KMS-11 (cell line): ENCODE measurements around the gene AADACL4.

Experiments
- H2AFZ ChIP-seq: fragments of 200-600 bp; sonication (generic); 2 replicates; pipeline ENCODE4 v1.6.1; 2016; ENCODE audit warnings: antibody characterized with exemption, mixed run types, low read depth
- H3K27ac ChIP-seq: fragments of 200-600 bp; sonication (generic); 2 replicates; pipeline ENCODE4 v1.6.1; 2016; ENCODE audit warnings: mild to moderate bottlenecking, mixed run types
- H3K27me3 ChIP-seq: fragments of 200-600 bp; sonication (generic); 2 replicates; pipeline ENCODE4 v1.6.1; 2017; ENCODE audit warnings: mild to moderate bottlenecking, low read depth, mixed run types, moderate library complexity; ENCODE audit not compliant: insufficient read depth
- H3K36me3 ChIP-seq: fragments of 200-600 bp; sonication (generic); 2 replicates; pipeline ENCODE4 v1.6.1; 2017; ENCODE audit warnings: mild to moderate bottlenecking, mixed run types; ENCODE audit not compliant: insufficient read depth
- H3K4me1 ChIP-seq: fragments of 200-600 bp; sonication (generic); 2 replicates; pipeline ENCODE4 v1.6.1; 2016; ENCODE audit warnings: mild to moderate bottlenecking, low read depth, mixed run types; ENCODE audit not compliant: poor library complexity, severe bottlenecking
- H3K4me2 ChIP-seq: fragments of 200-600 bp; sonication (generic); 2 replicates; pipeline ENCODE4 v1.7.0; 2016; ENCODE audit warnings: mild to moderate bottlenecking, mixed run types
- H3K4me3 ChIP-seq: fragments of 200-600 bp; sonication (generic); IDR thresholded peaks from 2 replicates; pipeline ENCODE4 v1.6.1; 2017; ENCODE audit warnings: low read depth, low read length, mixed read lengths; ENCODE audit not compliant: insufficient read depth
- H3K79me2 ChIP-seq: fragments of 200-600 bp; sonication (generic); 2 replicates; pipeline ENCODE4 v1.6.1; 2016; ENCODE audit warnings: low read depth, mixed run types; ENCODE audit not compliant: insufficient read depth
- H3K9ac ChIP-seq: fragments of 200-600 bp; sonication (generic); 2 replicates; pipeline ENCODE4 v1.6.1; 2016; ENCODE audit warnings: mild to moderate bottlenecking, mixed run types
- H4K20me1 ChIP-seq: fragments of 200-600 bp; sonication (generic); 2 replicates; pipeline ENCODE4 v1.6.1; 2016; ENCODE audit warnings: mild to moderate bottlenecking, mixed run types; ENCODE audit not compliant: insufficient read depth
- CTCF ChIP-seq: fragments of 200-600 bp; sonication (generic); conservative IDR thresholded peaks from 2 replicates; pipeline ENCODE4 v1.6.1; 2017; ENCODE audit warnings: low read depth, mild to moderate bottlenecking, antibody characterized with exemption, low read length, moderate library complexity, mixed read lengths

AADACL4 gene

GRCh38 chr1:12603224-12603623, 40.7 kb upstream of the AADACL4 start:
- H3K36me3 ChIP-seq = no peaks in the 10 kb centered on the region
- H2AFZ ChIP-seq = no peak overlapping the region
- H3K4me2 ChIP-seq = no peak overlapping the region
- TF ChIP-seq CTCF = no peak
- no peak overlapping the region for H3K27ac ChIP-seq
- H3K27me3 ChIP-seq = no peaks in the 10 kb centered on the region
- H4K20me1 ChIP-seq = no peaks in the 10 kb centered on the region
- H3K4me1 ChIP-seq = no peaks in the 10 kb centered on the region
- no peak overlapping the region for H3K4me3 ChIP-seq
- no peak overlapping the region for H3K9ac ChIP-seq
- no peaks in the 10 kb centered on the region for H3K79me2 ChIP-seq

- Histone ChIP-seq H2AFZ (no peak overlapping the region), H3K27me3 (no peaks in the 10 kb centered on the region), H3K4me2 (no peak overlapping the region), H3K79me2 (no peaks in the 10 kb centered on the region), H3K36me3 (no peaks in the 10 kb centered on the region), H4K20me1 (no peaks in the 10 kb centered on the region), H3K27ac (no peak overlapping the region), H3K4me1 (no peaks in the 10 kb centered on the region), H3K9ac (no peak overlapping the region), H3K4me3 (no peak overlapping the region)
- TF ChIP-seq CTCF = no peak
Measured at GRCh38 chr1:12604114-12604874, 39.6 kb upstream of the AADACL4 start.

- no peak overlapping the region for H3K4me2 ChIP-seq
- H3K79me2 ChIP-seq = no peaks in the 10 kb centered on the region
- no peaks in the 10 kb centered on the region for H4K20me1 ChIP-seq
- H2AFZ ChIP-seq = no peak overlapping the region
- no peak for TF ChIP-seq CTCF
- H3K4me1 ChIP-seq = no peaks in the 10 kb centered on the region
- H3K27me3 ChIP-seq = no peaks in the 10 kb centered on the region
- H3K36me3 ChIP-seq = no peaks in the 10 kb centered on the region
- no peak overlapping the region for H3K27ac ChIP-seq
- no peak overlapping the region for H3K9ac ChIP-seq
- no peak overlapping the region for H3K4me3 ChIP-seq
Measured at GRCh38 chr1:12604986-12605385, 38.9 kb upstream of the AADACL4 start.

GRCh38 chr1:12607263-12607662, 36.6 kb upstream of the AADACL4 start:
- TF ChIP-seq CTCF = no peak
- no peak overlapping the region for H3K27ac ChIP-seq
- no peaks in the 10 kb centered on the region for H3K79me2 ChIP-seq
- no peak overlapping the region for H2AFZ ChIP-seq
- H3K4me2 ChIP-seq = no peak overlapping the region
- H3K4me1 ChIP-seq = no peaks in the 10 kb centered on the region
- no peak overlapping the region for H3K4me3 ChIP-seq
- no peak overlapping the region for H3K9ac ChIP-seq
- H3K36me3 ChIP-seq = no peaks in the 10 kb centered on the region
- no peaks in the 10 kb centered on the region for H4K20me1 ChIP-seq
- H3K27me3 ChIP-seq = no peaks in the 10 kb centered on the region
